Measurements from ENCODE around the gene AGFG2. TPM values are rescaled to one million over a fixed set of nuclear protein-coding genes. Genes with fewer than 3 reads are reported as not detected.
A peak's percentile ranks its signal among the peaks of the same experiment; 100 is the strongest.

The AGFG2 gene
- total RNA-seq, 1 donor from 2014 or later = 30.0 TPM

DNA sequence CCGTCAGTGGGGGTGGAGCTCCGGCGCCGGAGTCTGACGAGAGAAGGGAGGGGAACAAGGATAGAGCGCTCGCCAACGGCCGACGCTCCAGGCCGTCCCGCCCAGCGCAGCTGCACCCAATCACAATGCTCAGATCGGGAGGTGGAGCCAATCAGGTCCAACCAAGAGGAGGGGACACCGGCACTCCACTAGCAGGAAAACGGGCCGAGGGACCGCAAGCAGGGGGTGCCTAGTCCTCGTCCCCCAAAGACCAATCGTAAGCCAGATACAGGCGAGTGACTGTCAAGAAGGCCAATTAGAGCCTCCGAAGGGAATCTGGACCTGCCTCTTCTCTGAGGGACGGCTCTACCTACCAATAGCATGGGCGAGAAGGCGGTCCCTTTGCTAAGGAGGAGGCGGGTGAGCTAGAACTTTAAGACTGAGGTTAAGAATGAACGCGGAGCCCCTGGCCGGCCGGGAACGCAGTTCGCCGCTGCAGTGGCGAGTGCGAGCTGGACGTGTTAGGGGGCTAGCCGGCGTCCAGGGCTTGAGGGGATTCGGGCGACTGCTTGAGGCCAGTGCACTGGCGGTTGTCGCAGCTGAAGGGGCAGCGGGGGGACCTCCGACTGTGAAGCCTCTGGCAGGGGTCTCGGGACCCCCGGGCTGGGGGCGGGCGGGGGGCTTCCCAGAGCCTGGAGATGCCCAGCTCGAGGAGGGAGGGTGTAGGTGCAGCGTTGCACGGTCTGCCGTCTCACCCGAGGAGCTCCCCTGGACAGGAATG lies 47.4 kb downstream of the AGFG2 start, which contains the start of gene FBXO24:
Gene FBXO24, plus strand, starts transcription at position 63 of the 760 bp plus-strand sequence. Its CDS starts 298 bp downstream, at position 361.
- TF ChIP-seq, protein P1, sequence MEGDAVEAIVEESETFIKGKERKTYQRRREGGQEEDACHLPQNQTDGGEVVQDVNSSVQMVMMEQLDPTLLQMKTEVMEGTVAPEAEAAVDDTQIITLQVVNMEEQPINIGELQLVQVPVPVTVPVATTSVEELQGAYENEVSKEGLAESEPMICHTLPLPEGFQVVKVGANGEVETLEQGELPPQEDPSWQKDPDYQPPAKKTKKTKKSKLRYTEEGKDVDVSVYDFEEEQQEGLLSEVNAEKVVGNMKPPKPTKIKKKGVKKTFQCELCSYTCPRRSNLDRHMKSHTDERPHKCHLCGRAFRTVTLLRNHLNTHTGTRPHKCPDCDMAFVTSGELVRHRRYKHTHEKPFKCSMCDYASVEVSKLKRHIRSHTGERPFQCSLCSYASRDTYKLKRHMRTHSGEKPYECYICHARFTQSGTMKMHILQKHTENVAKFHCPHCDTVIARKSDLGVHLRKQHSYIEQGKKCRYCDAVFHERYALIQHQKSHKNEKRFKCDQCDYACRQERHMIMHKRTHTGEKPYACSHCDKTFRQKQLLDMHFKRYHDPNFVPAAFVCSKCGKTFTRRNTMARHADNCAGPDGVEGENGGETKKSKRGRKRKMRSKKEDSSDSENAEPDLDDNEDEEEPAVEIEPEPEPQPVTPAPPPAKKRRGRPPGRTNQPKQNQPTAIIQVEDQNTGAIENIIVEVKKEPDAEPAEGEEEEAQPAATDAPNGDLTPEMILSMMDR (IDR thresholded peaks at IDR 0.05) = no peak
- Histone ChIP-seq H3K27me3 (no peaks in the 10 kb centered on the region), H3K4me1 (peaks cover 0 to 25% of the 10 kb centered on the region in 2 donors), H3K4me3 (peak within 1 kb of the TSS; percentile 82 to 84), H3K9me3 (no peaks in the 10 kb centered on the region), H3K27ac (peak within 1 kb of the TSS; percentile 84 to 87), H3K36me3 (peaks cover 8 to 14% of the 10 kb centered on the region in 2 donors)
- peak; percentile 99 to 100 for DNase-seq (ENCODE audit: low spot score in 2 of 2)
- intact Hi-C loops (cut with DNase I) = loop anchor here (1.0 to 2.0 kb wide), 6 partner anchors 18 to 120 kb away; partner anchors contain the start of genes AGFG2, GNB2, MOSPD3 and POP7

DNA sequence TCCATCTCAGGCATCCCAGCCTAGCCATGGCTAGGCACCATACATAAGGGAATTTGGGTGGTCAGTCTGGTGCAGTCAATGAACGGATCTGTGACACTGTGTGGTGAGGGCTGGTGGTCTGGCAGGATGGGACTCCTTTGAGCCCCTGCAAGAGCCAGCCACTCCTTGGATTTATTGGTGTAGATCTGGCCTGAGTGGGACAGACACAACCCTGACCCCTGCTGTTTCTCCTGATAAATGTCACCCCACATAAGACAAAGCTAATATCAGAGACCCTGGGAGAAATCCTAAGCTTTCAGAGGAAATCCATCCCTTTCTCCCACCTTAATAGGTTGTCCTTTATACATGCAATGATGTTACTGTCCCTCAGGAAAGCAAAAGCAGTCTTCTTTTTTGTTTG lies 49.4 kb downstream of the AGFG2 start:
- H3K4me1 ChIP-seq = peaks cover 0 to 25% of the 10 kb centered on the region in 2 donors
- H3K27ac ChIP-seq = no peak overlapping the region
- DNase-seq (ENCODE audit: low spot score in 2 of 2) = no peak
- H3K27me3 ChIP-seq = no peaks in the 10 kb centered on the region
- H3K9me3 ChIP-seq = no peaks in the 10 kb centered on the region
- H3K4me3 ChIP-seq = no peak overlapping the region
- H3K36me3 ChIP-seq = no peaks in the 10 kb centered on the region
- TF ChIP-seq, protein P1 (IDR thresholded peaks at IDR 0.05) = peak in 2 of 3 experiments; percentile 6 to 27
- intact Hi-C loops (cut with DNase I) = no loop called here

DNA sequence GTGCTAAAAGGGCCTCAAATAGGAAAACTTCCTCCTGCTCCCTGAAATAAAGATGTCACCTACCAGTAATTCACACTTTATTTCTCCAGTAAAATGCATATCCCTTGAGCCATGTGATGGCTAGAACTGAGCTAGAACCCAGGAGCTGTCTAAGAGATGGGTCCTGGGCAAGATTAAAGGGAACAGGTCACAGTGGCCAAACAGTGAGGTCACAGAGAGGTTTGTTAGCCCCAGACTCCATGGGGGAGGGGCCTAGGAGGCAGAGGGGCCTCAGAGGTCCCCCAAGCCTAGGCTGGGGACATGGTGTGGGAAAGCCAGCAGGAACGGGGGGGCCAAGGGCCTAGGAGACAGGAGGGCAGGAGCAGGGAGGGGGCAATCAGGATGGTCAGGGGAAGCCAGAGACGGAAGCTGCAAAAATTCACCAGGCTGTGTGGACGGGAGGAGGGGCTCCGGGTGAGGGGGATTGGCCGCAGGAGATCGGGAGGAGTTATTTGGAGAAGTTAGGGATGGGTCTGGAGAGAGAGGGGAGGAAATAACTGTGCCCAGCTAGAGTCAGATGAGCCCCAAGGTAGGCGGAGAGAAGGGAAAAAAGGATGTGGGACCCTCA lies 50.4 kb downstream of the AGFG2 start:
- Histone ChIP-seq H3K36me3 (no peaks in the 10 kb centered on the region), H3K4me1 (peaks cover 0 to 15% of the 10 kb centered on the region in 2 donors), H3K4me3 (peak overlapping the region in 1 of 2 donors; percentile 2), H3K9me3 (no peaks in the 10 kb centered on the region), H3K27ac (no peak overlapping the region), H3K27me3 (no peaks in the 10 kb centered on the region)
- TF ChIP-seq, protein P1 (IDR thresholded peaks at IDR 0.05) = no peak
- DNase-seq (ENCODE audit: low spot score in 2 of 2) = no peak
- intact Hi-C loops (cut with DNase I) = no loop called here

DNA sequence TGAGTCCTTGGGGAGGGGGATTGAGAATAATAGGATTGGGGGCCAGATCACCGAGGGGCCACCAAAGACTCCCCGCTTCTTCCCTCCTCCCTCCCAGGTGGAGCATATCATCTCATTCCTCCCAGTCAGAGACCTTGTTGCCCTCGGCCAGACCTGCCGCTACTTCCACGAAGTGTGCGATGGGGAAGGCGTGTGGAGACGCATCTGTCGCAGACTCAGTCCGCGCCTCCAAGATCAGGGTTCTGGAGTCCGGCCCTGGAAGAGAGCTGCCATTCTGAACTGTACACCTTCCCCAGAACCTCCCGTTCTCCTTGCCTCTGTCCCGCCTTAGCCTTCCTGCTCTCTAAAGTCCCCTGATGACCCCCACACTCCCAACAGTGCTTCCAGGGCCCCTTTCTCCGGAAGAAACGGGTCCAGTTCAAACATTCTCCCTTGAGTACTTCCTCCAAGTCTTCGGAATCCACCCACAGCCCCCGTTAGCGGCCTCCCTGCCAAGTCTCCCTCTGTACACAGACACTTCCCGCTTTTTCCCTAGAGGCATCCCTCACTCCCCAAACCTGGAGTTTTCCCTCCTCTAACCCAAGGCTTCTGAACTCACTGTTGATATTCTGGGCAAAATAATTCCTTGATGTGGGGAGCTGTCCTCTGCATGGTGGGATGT lies 51.2 kb downstream of the AGFG2 start:
- no peak for DNase-seq (ENCODE audit: low spot score in 2 of 2)

DNA sequence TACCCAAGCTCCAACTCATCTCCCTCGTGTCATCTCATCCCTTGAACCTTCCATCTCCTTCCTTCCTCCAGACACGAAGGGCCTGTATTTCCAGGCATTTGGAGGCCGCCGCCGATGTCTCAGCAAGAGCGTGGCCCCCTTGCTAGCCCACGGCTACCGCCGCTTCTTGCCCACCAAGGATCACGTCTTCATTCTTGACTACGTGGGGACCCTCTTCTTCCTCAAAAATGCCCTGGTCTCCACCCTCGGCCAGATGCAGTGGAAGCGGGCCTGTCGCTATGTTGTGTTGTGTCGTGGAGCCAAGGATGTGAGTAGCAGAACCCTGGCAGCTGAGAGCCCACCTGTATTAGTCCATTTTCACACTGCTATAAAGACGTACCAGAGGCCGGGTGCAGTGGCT lies 52.6 kb downstream of the AGFG2 start:
- intact Hi-C loops (cut with DNase I) = no loop called here
- TF ChIP-seq, protein P1 (IDR thresholded peaks at IDR 0.05) = no peak
- H3K27ac ChIP-seq = no peak overlapping the region
- H3K36me3 ChIP-seq = no peaks in the 10 kb centered on the region
- no peak for DNase-seq (ENCODE audit: low spot score in 2 of 2)
- H3K9me3 ChIP-seq = no peaks in the 10 kb centered on the region
- no peaks in the 10 kb centered on the region for H3K27me3 ChIP-seq
- no peak overlapping the region for H3K4me3 ChIP-seq
- H3K4me1 ChIP-seq = peaks cover 0 to 6% of the 10 kb centered on the region in 2 donors

More for the DNA sequence above, 51.2 kb downstream of the AGFG2 start:
- peak overlapping the region in 1 of 2 donors; percentile 3 for H3K27ac ChIP-seq
- H3K27me3 ChIP-seq = no peaks in the 10 kb centered on the region
- H3K4me3 ChIP-seq = peak overlapping the region in 1 of 2 donors; percentile 2
- intact Hi-C loops (cut with DNase I) = no loop called here
- TF ChIP-seq, protein P1 (IDR thresholded peaks at IDR 0.05) = no peak
- H3K9me3 ChIP-seq = no peaks in the 10 kb centered on the region
- H3K36me3 ChIP-seq = no peaks in the 10 kb centered on the region
- H3K4me1 ChIP-seq = peaks cover 0 to 8% of the 10 kb centered on the region in 2 donors

All from ascending aorta (tissue), 2 donors.